GM18508 (cell line): ENCODE results near the gene RGS4.
"Not testable (repeated sequence)": the region's sequence is repeated elsewhere in the genome, so short reads cannot be mapped to it uniquely, and the experiment has no call there.

ENCODE experiments used
- ATAC-seq: cut with Tn5 transposase; IDR thresholded peaks from one replicate; pipeline ENCODE4 v1.9.1; 2021; ENCODE audit warnings: moderate number of reproducible peaks; ENCODE audit not compliant: insufficient read depth, unreplicated experiment

The RGS4 gene

GRCh38 chr1:163066168-163066567 lies 3.0 kb upstream of the RGS4 start:
- no peak for ATAC-seq

DNA sequence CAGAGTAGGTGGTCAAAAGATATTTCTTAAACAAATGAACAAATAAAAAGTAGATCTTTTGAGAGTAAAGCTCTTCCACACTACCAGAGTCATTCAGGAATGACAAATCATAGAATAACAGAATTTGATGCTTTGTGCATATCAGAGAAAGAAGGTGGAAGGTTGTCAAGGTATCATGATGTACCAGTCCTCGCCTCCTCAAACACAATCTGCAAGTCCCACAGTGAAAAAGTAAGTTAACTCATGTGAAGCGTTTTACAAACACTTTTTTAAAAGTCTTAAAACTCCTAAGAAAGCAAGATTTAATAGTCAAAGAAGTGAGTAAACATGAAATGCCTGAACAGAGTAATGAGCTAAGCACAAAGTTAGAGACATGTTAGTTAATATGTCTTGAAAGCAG lies 2.5 kb upstream of the RGS4 start:
- ATAC-seq: no peak

GRCh38 chr1:163068716-163069115 lies 445 bp upstream of the RGS4 start:
- ATAC-seq: no peak

DNA sequence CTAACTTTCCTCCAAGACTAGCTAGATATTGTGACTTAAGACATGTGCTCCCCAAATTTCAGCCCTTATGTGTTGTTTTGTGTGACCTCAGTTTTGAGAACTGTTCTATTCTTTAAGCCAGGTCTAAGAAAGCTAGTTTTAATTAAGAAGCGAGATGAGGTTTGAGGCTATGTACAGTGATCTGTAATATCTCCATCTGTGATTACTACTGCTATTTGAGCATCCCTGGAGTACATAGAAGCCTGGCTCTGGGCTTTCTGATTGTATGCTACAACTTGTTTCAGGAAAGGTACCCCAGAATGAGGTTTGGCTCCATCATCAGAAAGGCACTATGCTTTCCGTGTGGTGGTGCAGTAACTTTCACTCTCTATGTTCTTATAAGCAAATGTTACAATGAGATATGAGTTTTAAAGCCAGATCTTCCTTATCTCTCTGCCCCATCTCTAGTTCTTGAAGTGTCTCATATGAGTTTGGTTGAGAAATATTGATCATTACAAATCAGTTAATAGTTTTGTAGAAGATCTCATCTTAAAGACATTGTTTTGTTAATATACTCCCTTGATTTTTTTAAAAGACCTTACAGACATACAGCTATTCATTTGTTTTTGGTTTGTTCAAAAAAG lies 605 bp downstream of the RGS4 start:
- no peak for ATAC-seq

GRCh38 chr1:163071405-163072255 lies 2.5 kb downstream of the RGS4 start:
- peak; percentile 69 for ATAC-seq

DNA sequence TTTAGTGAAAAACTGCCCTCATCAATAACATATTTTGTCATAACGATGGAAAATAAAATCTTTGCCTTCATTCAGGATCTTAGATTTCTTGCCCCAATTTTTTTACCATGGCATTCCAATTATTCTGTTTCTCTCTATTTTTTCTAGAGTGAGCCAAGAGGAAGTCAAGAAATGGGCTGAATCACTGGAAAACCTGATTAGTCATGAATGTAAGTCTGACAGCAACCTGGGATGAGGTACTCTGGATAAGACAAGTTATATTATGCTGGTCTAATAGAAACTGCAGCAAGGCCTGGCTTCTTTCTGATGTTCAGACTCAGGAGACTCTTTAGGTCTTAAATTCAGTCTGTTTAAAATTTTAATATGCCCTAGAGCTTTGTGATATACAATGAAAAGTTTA lies 3.5 kb downstream of the RGS4 start:
- ATAC-seq: no peak

- ATAC-seq: no peak
These were observed 4.8 kb downstream of the RGS4 start for GRCh38 chr1:163074004-163074403.

- ATAC-seq: no peak
These were observed 5.6 kb downstream of the RGS4 start for GRCh38 chr1:163074716-163075284.

GRCh38 chr1:163076044-163076443 lies 6.9 kb downstream of the RGS4 start:
- no peak for ATAC-seq

DNA sequence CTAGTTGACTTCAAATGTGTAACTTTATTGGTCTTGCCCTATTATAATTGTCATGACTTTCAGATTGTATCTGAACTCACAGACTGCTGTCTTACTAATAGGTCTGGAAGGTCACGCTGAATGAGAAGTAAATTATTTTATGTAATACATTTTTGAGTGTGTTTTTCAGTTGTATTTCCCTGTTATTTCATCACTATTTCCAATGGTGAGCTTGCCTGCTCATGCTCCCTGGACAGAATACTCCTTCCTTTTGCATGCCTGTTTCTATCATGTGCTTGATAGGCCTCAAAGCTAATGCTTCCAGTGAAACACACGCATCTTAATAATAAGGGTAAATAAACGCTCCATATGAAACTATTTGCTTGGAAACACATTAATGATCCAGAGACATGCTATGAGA lies 7.3 kb downstream of the RGS4 start:
- no peak for ATAC-seq

DNA sequence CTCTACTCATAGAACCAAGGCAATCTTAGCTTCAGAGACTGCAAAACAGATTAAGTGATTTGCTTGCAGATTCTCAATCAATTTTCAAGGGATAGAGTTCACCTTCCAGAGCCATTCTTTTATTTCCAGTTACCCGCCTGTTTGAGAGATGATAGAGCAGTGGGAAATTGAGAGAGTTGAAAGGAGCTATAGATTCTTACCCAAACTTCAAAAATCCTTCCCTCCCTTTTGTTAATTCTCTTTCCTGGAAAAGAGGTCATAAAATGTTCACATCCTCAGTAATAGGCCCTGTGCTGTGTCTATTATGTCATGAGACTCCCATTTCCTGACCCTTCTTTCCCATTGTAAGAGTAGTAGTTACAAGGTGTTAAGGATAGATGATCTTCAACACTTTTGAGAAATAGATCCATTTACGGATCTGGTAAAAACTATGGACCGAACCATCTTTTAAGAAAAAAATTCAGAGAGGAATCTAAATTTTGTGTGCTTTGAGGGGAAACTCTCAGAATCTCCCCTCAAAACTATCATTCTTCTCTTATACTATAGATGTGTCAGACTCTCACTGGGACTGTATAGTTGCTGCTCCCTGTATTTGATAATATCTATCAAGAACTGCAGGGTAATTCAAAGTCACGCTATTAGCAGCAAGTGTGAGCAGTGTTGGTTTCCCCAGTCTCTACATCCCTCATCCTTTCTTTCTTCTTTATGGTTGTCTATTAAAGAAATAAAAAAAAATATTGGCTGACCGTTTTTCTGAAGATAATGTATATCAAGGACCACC lies 8.0 kb downstream of the RGS4 start:
- no peak for ATAC-seq

DNA sequence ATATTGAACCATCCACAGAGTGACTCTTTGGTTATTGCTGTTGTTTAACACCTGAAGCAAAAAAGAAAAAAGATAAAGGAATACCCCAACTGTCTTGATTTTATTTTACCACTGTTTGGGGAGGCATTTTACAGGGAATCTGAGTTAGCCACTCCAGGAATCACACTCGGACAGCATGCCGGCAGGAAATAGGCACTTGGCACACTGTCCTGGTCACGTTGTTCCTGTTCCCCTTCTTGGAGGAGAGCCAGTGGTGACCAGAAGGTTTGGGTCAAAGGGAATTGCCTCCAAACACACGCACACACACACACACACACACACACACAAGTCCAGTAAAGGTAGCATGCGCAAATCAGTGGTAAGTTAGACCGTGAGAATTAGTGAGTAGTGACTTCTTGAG lies 13.8 kb downstream of the RGS4 start:
- no peak for ATAC-seq

DNA sequence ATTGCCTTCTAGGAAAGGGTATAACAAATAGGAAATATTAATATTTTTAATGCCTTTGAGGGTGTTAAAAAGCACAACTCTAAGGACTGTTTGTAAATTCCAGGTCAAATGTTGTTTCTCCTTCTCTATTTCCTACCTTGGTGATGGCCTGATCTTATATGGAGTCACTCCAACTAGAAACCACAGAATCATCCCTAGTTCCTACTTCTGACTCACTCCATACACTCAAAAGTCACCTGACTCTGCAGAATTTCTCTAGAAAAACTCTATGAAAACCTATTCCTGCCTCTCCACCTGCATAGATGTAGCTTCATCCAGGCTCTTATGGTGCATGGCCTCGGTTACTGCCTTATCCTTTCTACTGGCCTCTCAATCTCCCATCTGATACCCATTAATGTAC lies 14.5 kb downstream of the RGS4 start:
- ATAC-seq: no peak

- ATAC-seq: no peak
These were observed 15.2 kb downstream of the RGS4 start for GRCh38 chr1:163084330-163084729.

DNA sequence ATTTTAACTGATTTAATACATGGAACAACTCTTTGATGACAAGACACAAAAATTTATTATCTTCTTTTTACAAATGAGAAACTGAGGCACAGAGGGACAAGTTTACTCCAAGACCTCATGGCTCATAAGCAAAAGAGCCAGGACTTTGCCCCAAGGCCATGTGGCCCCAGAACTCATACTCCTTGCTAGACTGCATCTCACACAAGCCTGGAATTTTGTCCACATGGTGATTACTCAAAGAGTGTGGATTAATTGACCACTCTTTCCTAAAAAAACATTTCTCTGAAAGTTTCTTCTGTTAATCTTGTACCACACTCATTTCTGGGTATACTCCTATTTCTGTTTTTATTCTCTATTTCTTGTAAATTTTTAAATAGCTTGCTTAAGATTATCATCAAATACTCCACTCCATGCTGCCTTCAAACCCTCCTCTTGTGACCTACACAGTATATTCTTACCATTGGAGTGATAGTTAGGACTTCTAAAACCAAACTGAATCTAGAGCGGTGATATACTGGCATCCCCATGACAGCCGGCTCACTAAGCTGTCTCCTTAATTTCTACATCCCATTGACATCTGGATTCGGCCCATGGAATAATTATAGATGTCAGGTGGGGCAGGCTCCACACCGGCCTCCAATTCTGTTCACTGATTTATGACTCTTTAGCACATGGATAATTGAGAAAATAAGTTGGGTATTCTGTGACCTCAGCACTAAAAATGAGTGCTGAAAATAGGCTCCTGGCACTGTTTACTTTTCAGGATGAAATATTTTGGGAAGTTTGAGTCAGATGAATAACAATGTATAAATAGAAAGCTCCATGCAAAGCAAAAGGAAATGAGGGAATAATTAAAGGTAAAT lies 16.1 kb downstream of the RGS4 start:
- ATAC-seq: no peak

DNA sequence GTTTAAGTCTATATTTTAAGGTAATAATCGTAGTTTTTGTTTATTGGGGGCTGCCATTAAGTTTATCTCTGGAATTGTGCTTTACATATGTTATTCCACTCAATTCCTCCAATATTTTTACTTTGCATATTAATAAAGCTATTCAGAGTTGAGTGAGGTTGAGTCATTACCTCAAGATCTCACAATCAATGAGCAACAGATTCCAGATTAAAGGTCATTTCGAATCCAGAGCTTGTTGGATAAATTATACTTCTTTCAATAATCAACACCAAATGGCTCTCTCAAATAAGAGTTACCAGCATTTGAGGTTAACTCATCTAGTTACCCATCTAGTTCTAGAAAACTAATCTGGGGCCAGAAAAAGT lies 16.7 kb downstream of the RGS4 start:
- ATAC-seq: no peak

GRCh38 chr1:163089117-163089516 lies 20.0 kb downstream of the RGS4 start:
- not testable (repeated sequence) for ATAC-seq

GRCh38 chr1:163090321-163090945 lies 21.3 kb downstream of the RGS4 start:
- no peak for ATAC-seq

DNA sequence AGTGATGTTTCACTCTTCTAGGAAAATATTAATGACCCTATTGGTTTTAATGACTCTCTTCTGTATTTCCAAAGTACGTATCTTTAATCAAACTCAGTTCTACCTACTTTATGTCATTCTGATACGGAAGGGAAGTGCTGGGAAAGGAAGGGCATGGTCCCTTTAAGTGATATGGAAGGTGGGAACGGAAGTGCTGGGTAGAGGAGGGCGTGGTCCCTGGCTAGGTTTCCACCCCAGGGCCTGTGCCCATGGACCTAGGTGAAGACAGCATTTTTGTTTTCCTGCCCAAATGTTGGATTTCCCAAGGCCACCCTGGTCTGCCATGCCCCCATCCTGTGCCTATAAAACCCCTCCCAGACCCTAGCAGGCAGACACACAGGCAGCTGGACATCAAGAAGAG lies 24.0 kb downstream of the RGS4 start:
- ATAC-seq: no peak

GRCh38 chr1:163093579-163093978 lies 24.4 kb downstream of the RGS4 start:
- ATAC-seq: no peak
